SU-DHL-6 (cell line): ENCODE measurements around the gene ARHGEF19.

Experiments
- H2AFZ ChIP-seq: fragments of 200-600 bp; sonication (generic); 2 replicates; pipeline ENCODE4 v1.6.1; 2014; ENCODE audit warnings: low read depth, mild to moderate bottlenecking, moderate library complexity, mixed read lengths, antibody characterized with exemption, low read length; ENCODE audit not compliant: severe bottlenecking
- H3F3A ChIP-seq: fragments of 200-600 bp; shearing (Covaris generic); 2 replicates; pipeline ENCODE4 v1.6.0; 2016; ENCODE audit warnings: antibody characterized with exemption, mild to moderate bottlenecking; ENCODE audit not compliant: insufficient read depth
- H3K27ac ChIP-seq: fragments of 200-600 bp; sonication (generic); 2 replicates; pipeline ENCODE4 v1.5.1; 2016; ENCODE audit warnings: low read depth, mild to moderate bottlenecking, low read length, moderate library complexity, mixed read lengths
- H3K27me3 ChIP-seq: fragments of 200-600 bp; sonication (generic), shearing (Covaris generic); 2 replicates; pipeline ENCODE4 v1.6.0; 2014; ENCODE audit warnings: mild to moderate bottlenecking, low read length
- H3K36me3 ChIP-seq: fragments of 200-600 bp; sonication (generic); 2 replicates; pipeline ENCODE4 v1.6.1; 2014; ENCODE audit warnings: mild to moderate bottlenecking, low read length, mixed read lengths
- H3K4me2 ChIP-seq: fragments of 300-600, 200-600 bp; shearing (Covaris generic), sonication (generic); 2 replicates; pipeline ENCODE4 v1.6.0; 2014; ENCODE audit warnings: low read length, low read depth, mild to moderate bottlenecking; ENCODE audit not compliant: poor library complexity, severe bottlenecking
- H3K4me3 ChIP-seq: fragments of 200-600 bp; sonication (generic); 2 replicates; pipeline ENCODE4 v1.5.1; 2014; ENCODE audit warnings: antibody characterized with exemption, low read length, mild to moderate bottlenecking, mixed read lengths; ENCODE audit not compliant: insufficient read depth, poor library complexity, severe bottlenecking
- H3K79me2 ChIP-seq: fragments of 200-600 bp; sonication (generic); 2 replicates; pipeline ENCODE4 v1.6.1; 2014; ENCODE audit warnings: mild to moderate bottlenecking, low read length, moderate library complexity; ENCODE audit not compliant: insufficient read depth
- H3K9ac ChIP-seq: fragments of 200-600 bp; sonication (generic); 2 replicates; pipeline ENCODE4 v1.7.0; 2014; ENCODE audit warnings: mild to moderate bottlenecking, low read length
- H3K9me2 ChIP-seq: fragments of 200-600 bp; sonication (generic); replicated peaks from 2 replicates; pipeline ENCODE4 v1.6.1; 2014; ENCODE audit warnings: low read length; ENCODE audit not compliant: insufficient read depth
- H3K9me3 ChIP-seq: fragments of 200-600 bp; sonication (generic); 2 replicates; pipeline ENCODE4 v1.6.1; 2014; ENCODE audit warnings: low read length, mixed read lengths; ENCODE audit not compliant: insufficient read depth
- H4K20me1 ChIP-seq: fragments of 200-600 bp; sonication (generic); 2 replicates; pipeline ENCODE4 v1.6.1; 2014; ENCODE audit warnings: low read depth, mild to moderate bottlenecking, antibody characterized with exemption, low read length, moderate library complexity, mixed read lengths
- EZH2phosphoT487 ChIP-seq: fragments of 200-600 bp; sonication (generic), shearing (Covaris generic); conservative IDR thresholded peaks from 2 replicates; pipeline ENCODE4 v1.6.1; 2018; ENCODE audit warnings: mild to moderate bottlenecking, antibody characterized with exemption, low read length, moderate library complexity, mixed read lengths
- TF ChIP-seq, protein P1 (sequence below): fragments of 200-600 bp; sonication (generic); IDR thresholded peaks from one replicate; pipeline ENCODE4 v1.5.1; 2017; ENCODE audit warnings: antibody characterized with exemption, mild to moderate bottlenecking, low read length, moderate library complexity; ENCODE audit not compliant: insufficient read depth, poor library complexity, severe bottlenecking

ARHGEF19 gene

DNA sequence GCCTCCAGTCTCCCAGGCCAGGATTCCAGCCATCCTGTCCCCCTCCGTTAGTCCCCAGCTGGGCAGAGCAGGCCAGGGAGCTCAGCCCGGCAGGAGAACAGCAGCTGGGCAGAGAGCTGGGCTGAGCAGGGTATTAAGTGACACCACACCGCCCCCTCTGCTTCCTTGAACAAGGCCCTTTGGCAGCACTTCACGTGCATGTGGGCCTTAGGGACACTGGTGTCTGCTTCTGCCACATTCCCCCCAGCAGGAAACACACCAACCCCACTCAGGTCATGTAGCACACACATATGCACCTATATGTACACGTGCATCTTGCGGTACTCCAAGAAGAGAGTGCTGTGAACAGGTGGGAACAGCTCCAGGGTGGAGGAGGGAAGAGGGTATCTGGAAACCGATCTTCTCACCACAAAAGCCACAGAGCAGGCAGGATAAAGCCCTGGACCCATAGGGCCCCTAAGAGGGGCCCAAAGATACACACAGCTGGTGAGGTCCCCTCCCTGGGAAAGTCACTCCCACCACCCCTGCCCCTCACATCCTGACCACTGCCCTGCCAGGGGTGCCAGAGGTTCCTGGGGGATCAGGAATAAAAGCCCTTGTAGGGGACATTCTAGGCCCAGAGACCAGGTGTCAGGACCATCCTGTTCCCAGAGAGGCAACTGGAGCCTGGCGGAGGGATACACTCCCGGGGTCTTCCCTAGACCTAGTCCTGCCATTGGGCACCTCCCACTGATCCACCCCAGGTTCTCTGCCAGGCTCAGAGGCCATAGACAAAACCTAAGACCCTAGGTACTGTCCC is 61.1 kb downstream of the ARHGEF19 start:
- TF ChIP-seq EZH2phosphoT487: no peak
- Histone ChIP-seq H3K79me2 (no peaks in the 10 kb centered on the region), H4K20me1 (no peaks in the 10 kb centered on the region), H3K4me3 (no peak overlapping the region), H3K36me3 (no peaks in the 10 kb centered on the region), H3K9ac (no peak overlapping the region), H3K9me3 (no peaks in the 10 kb centered on the region), H3K27me3 (no peaks in the 10 kb centered on the region), H3F3A (no peaks in the 10 kb centered on the region), H3K4me2 (no peak overlapping the region), H2AFZ (no peak overlapping the region), H3K9me2 (no peaks in the 10 kb centered on the region), H3K27ac (no peak overlapping the region)

DNA sequence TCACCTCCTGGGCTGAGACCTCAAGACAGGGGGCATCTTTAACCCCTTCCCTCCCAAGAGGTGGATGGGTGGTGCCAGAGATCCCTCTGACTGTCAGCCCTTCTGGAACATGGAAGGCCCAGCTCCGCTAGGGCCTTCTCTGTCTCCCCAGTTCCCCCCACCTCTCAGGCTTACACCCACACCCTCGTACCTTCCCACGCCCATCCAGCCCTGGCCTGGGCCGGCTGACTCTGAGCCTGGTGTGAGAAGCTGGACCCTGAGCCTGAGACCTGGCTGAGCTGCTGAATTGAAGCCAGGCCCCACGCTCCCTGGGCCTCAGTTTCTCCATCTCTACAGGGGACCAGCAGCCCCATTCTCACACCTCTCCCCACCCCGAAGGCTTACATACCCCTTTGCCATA is 61.9 kb downstream of the ARHGEF19 start:
- no peaks in the 10 kb centered on the region for H3K27me3 ChIP-seq
- no peak overlapping the region for H2AFZ ChIP-seq
- H3K4me3 ChIP-seq: no peak overlapping the region
- no peak overlapping the region for H3K9ac ChIP-seq
- TF ChIP-seq EZH2phosphoT487: no peak
- TF ChIP-seq, protein P1, sequence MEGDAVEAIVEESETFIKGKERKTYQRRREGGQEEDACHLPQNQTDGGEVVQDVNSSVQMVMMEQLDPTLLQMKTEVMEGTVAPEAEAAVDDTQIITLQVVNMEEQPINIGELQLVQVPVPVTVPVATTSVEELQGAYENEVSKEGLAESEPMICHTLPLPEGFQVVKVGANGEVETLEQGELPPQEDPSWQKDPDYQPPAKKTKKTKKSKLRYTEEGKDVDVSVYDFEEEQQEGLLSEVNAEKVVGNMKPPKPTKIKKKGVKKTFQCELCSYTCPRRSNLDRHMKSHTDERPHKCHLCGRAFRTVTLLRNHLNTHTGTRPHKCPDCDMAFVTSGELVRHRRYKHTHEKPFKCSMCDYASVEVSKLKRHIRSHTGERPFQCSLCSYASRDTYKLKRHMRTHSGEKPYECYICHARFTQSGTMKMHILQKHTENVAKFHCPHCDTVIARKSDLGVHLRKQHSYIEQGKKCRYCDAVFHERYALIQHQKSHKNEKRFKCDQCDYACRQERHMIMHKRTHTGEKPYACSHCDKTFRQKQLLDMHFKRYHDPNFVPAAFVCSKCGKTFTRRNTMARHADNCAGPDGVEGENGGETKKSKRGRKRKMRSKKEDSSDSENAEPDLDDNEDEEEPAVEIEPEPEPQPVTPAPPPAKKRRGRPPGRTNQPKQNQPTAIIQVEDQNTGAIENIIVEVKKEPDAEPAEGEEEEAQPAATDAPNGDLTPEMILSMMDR: no peak
- H3K27ac ChIP-seq: no peak overlapping the region
- H3K4me2 ChIP-seq: no peak overlapping the region
- H3K36me3 ChIP-seq: no peaks in the 10 kb centered on the region
- no peaks in the 10 kb centered on the region for H3F3A ChIP-seq
- H3K9me2 ChIP-seq: no peaks in the 10 kb centered on the region
- H4K20me1 ChIP-seq: no peaks in the 10 kb centered on the region
- no peaks in the 10 kb centered on the region for H3K79me2 ChIP-seq
- no peaks in the 10 kb centered on the region for H3K9me3 ChIP-seq

DNA sequence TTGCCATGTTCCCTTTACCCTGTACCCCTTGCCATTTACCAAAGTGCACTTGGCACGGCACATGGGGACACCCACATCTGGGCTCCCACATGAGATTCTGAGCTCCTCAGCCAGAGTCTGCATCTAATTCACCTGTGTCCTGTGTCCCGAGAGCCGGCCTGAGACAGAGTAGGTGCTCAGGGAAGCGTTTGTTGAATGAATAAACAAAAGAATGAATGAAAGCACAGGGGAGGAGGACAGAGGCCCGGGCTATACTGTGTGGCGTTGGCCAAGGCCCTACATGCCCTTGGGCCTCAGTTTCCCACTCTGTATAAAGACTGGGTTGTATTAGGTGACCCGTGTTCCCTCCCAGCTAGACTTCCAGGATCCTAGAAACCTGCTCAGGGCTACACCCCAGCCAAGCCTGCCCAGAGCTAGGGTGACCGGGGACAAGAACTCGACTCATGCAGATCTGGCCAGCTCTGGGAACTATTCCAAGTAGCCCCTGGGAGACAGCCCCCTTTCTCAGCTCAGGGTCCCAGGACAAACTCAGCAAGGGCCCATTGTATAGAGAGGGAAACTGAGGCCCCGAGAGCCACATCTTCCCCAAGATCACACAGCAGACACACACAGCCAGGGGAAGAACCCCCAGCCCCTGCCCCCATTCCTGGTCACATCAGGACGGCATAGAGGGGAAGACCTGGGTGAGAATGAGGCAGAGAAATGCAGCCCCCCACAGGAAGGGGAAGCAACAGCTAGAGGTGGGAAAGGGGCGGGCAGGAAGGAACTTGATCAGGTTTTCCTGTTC is 62.6 kb downstream of the ARHGEF19 start:
- no peaks in the 10 kb centered on the region for H4K20me1 ChIP-seq
- no peaks in the 10 kb centered on the region for H3K9me3 ChIP-seq
- no peak overlapping the region for H3K9ac ChIP-seq
- H3K36me3 ChIP-seq: no peaks in the 10 kb centered on the region
- no peak overlapping the region for H3K4me2 ChIP-seq
- H3K4me3 ChIP-seq: no peak overlapping the region
- TF ChIP-seq EZH2phosphoT487: no peak
- TF ChIP-seq, protein P1: no peak
- H3K79me2 ChIP-seq: no peaks in the 10 kb centered on the region
- no peaks in the 10 kb centered on the region for H3K9me2 ChIP-seq
- H3K27me3 ChIP-seq: no peaks in the 10 kb centered on the region
- no peak overlapping the region for H3K27ac ChIP-seq
- no peak overlapping the region for H2AFZ ChIP-seq
- H3F3A ChIP-seq: no peaks in the 10 kb centered on the region

DNA sequence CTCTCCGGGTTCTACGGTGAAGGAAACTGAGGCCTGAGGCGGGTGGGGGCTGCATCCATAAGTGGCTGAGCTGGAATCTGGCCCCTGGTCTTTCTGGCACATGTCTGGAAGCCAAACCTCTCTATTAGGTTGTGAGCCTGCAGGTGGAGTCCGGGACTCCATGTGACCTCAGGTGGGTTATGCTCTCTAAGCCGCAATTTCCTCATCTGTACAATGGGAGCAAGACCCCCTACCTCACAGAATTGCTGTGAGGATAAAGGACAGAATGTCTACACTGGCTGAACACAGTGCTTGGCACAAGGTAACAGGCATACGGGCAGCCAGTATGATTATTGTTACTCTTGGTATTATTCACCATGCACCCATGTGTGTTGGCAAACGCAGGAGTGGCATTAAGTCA is 63.3 kb downstream of the ARHGEF19 start:
- no peak overlapping the region for H3K4me3 ChIP-seq

More for the DNA sequence above, 63.3 kb downstream of the ARHGEF19 start:
- Histone ChIP-seq H3K4me2 (no peak overlapping the region), H2AFZ (no peak overlapping the region), H3K36me3 (no peaks in the 10 kb centered on the region), H3K9ac (no peak overlapping the region), H3K79me2 (no peaks in the 10 kb centered on the region), H3K27ac (no peak overlapping the region), H3F3A (no peaks in the 10 kb centered on the region), H3K9me2 (no peaks in the 10 kb centered on the region), H3K27me3 (no peaks in the 10 kb centered on the region), H3K9me3 (no peaks in the 10 kb centered on the region), H4K20me1 (no peaks in the 10 kb centered on the region)
- no peak for TF ChIP-seq EZH2phosphoT487
- TF ChIP-seq, protein P1: no peak
